Keratinocyte (primary cell): ENCODE data around the gene PARD3. TPM values are rescaled to one million over a fixed set of nuclear protein-coding genes. Genes with fewer than 3 reads are reported as not detected.
"Not testable (repeated sequence)": the region's sequence is repeated elsewhere in the genome, so short reads cannot be mapped to it uniquely, and the experiment has no call there.

ENCODE experiments used
- DNase-seq: peaks from one replicate; pipeline ENCODE4 v3.0.0-alpha.2; 2011; ENCODE audit warnings: low read depth, missing footprints, low spot score
- FAIRE-seq: peaks from 2 replicates; lab custom pipeline; 2011; peaks lifted over from hg19 to GRCh38; lab: Jason Lieb, UNC
- H2AFZ ChIP-seq: 2 replicates; pipeline ENCODE4 v1.6.0; 2012; ENCODE audit warnings: low read length, control low read depth, inconsistent platforms; ENCODE audit not compliant: control insufficient read depth
- H3K27ac ChIP-seq: 2 replicates; pipeline ENCODE4 v1.5.1; 2011; ENCODE audit warnings: low read length; ENCODE audit not compliant: control insufficient read depth, insufficient read depth
- H3K27me3 ChIP-seq: 3 replicates; pipeline ENCODE4 v1.6.0; 2011; ENCODE audit warnings: low read length; ENCODE audit not compliant: control insufficient read depth, insufficient read depth; ENCODE audit errors: extremely low read depth
- H3K36me3 ChIP-seq, 2 experiments: 2 replicates in 1 of 2; 3 replicates in 1 of 2; pipeline ENCODE4 v1.5.1; 2011; ENCODE audit warnings: low read length in 2 of 2, mild to moderate bottlenecking in 1 of 2; ENCODE audit not compliant: control insufficient read depth in 2 of 2, insufficient read depth in 2 of 2; ENCODE audit errors: extremely low read depth in 1 of 2
- H3K4me1 ChIP-seq: 3 replicates; pipeline ENCODE4 v1.5.1; 2011; ENCODE audit warnings: low read length; ENCODE audit not compliant: control insufficient read depth, insufficient read depth; ENCODE audit errors: extremely low read depth
- H3K4me2 ChIP-seq: 3 replicates; pipeline ENCODE4 v1.6.0; 2011; ENCODE audit warnings: low read depth, low read length; ENCODE audit not compliant: control insufficient read depth, insufficient read depth; ENCODE audit errors: extremely low read depth
- H3K4me3 ChIP-seq, 3 experiments: fragments of 200-600 bp in 1 of 3; sonication (generic) in 1 of 3; 2 replicates in 2 of 3; 3 replicates in 1 of 3; pipeline ENCODE4 v1.5.1; 2011 to 2016; ENCODE audit warnings: low read length in 3 of 3, mild to moderate bottlenecking in 3 of 3, control low read depth in 2 of 3, inconsistent platforms in 1 of 3, low read depth in 1 of 3, mixed read lengths in 1 of 3, mixed run types in 1 of 3, moderate library complexity in 1 of 3; ENCODE audit not compliant: control insufficient read depth in 2 of 3, insufficient read depth in 2 of 3; ENCODE audit errors: extremely low read depth in 1 of 3
- H3K79me2 ChIP-seq: 2 replicates; pipeline ENCODE4 v1.6.0; 2012; ENCODE audit warnings: low read length; ENCODE audit not compliant: control insufficient read depth, insufficient read depth
- H3K9ac ChIP-seq: 3 replicates; pipeline ENCODE4 v1.6.0; 2011; ENCODE audit warnings: low read length; ENCODE audit not compliant: control insufficient read depth, insufficient read depth; ENCODE audit errors: extremely low read depth
- H3K9me1 ChIP-seq: 3 replicates; pipeline ENCODE4 v1.6.0; 2011; ENCODE audit warnings: low read length; ENCODE audit not compliant: control insufficient read depth, insufficient read depth; ENCODE audit errors: extremely low read depth
- H3K9me3 ChIP-seq: 2 replicates; pipeline ENCODE4 v1.5.1; 2012; ENCODE audit warnings: low read depth, low read length; ENCODE audit not compliant: control insufficient read depth
- H4K20me1 ChIP-seq: 3 replicates; pipeline ENCODE4 v1.6.0; 2011; ENCODE audit warnings: low read length; ENCODE audit not compliant: control insufficient read depth, insufficient read depth; ENCODE audit errors: extremely low read depth
- CTCF ChIP-seq, 3 experiments: IDR thresholded peaks in 1 of 3; conservative IDR thresholded peaks in 1 of 3; optimal IDR thresholded peaks in 1 of 3; 2 replicates in 2 of 3; 3 replicates in 1 of 3; pipeline versions ENCODE3 to v1.5.1; 2011; ENCODE audit warnings: low read length in 3 of 3, mild to moderate bottlenecking in 3 of 3, moderate library complexity in 2 of 3, control low read depth in 1 of 3, inconsistent platforms in 1 of 3; ENCODE audit not compliant: insufficient read depth in 2 of 3; ENCODE audit errors: extremely low read depth in 1 of 3
- EZH2 ChIP-seq: IDR thresholded peaks from one replicate; pipeline ENCODE4 v1.6.1; 2012; ENCODE audit warnings: inconsistent platforms, mild to moderate bottlenecking, low read length, moderate library complexity
- dilution Hi-C: fragments of 300-500 bp; cut with MboI; formaldehyde crosslinking; loops from one replicate; pipeline ENCODE4 v1.7.0; 2020; ENCODE audit warnings: low sequenced_read_pairs; ENCODE audit not compliant: extremely low pct_ligation_motif_present
- polyA plus RNA-seq, 5 experiments: library from polyadenylated mRNA; depleted of rRNA in 3 of 5; stranded (reverse) in 3 of 5; stranded (forward) in 1 of 5; unstranded in 1 of 5; fragments of >200 nt; gene quantifications; 1 replicate in 1 of 5; 2 replicates in 3 of 5; 3 replicates in 1 of 5; pipeline versions ENCODE4 v1.2.1 to v1.2.3, GENCODE V29; 2011 to 2012; ENCODE audit warnings: missing spikeins in 2 of 5, low read depth in 1 of 5, low replicate concordance in 1 of 5

Gene PARD3
- polyA plus RNA-seq, 1 donor (not counting 4 experiments of a cell fraction or from before 2014, with no cell fraction given), result 46.4 TPM

- FAIRE-seq, H3K9ac ChIP-seq, H4K20me1 ChIP-seq, H3K9me1 ChIP-seq, H3K36me3 ChIP-seq, H3K27ac ChIP-seq, H3K27me3 ChIP-seq, H3K9me3 ChIP-seq, H3K79me2 ChIP-seq, H3K4me2 ChIP-seq, H3K4me3 ChIP-seq, H2AFZ ChIP-seq, DNase-seq, dilution Hi-C loops, H3K4me1 ChIP-seq: not testable (repeated sequence)
These were observed 388.4 kb downstream of the PARD3 start for GRCh38 chr10:34426538-34427157.

- H3K9me3 ChIP-seq, result no peaks in the 10 kb centered on the region
- no peaks in the 10 kb centered on the region for H3K27me3 ChIP-seq
- H3K9ac ChIP-seq, result no peak overlapping the region
- no peaks in the 10 kb centered on the region for H4K20me1 ChIP-seq
- H3K4me1 ChIP-seq, result peaks cover 5% of the 10 kb centered on the region
- H3K36me3 ChIP-seq, result no peaks in the 10 kb centered on the region
- FAIRE-seq (no peak), DNase-seq (no peak)
- dilution Hi-C loops, result no loop called here
- no peak overlapping the region for H3K4me2 ChIP-seq
- no peak overlapping the region for H2AFZ ChIP-seq
- H3K4me3 ChIP-seq, result no peak overlapping the region
- TF ChIP-seq CTCF (optimal IDR thresholded peaks at IDR 0.05 in 1 of 3, IDR thresholded peaks at IDR 0.05 in 1 of 3, conservative IDR thresholded peaks at IDR 0.05 in 1 of 3; ENCODE audit: extremely low read depth in 1 of 3, insufficient read depth in 2 of 3, low read length in 3 of 3) (no peak), EZH2 (no peak)
- H3K27ac ChIP-seq, result no peak overlapping the region
- peaks cover 2% of the 10 kb centered on the region for H3K79me2 ChIP-seq
- H3K9me1 ChIP-seq, result no peaks in the 10 kb centered on the region
These were observed 389.1 kb downstream of the PARD3 start for GRCh38 chr10:34426041-34426440.
